Midbrain (tissue), 1 donor: ENCODE results near the gene CTNNBL1.

ENCODE experiments used
- DNase-seq: peaks from one replicate; lab custom pipeline; 2025; lab: John Stamatoyannopoulos, UW

The CTNNBL1 gene

GRCh38 chr20:37879843-37880242 is 186.0 kb downstream of the CTNNBL1 start:
- DNase-seq = no peak

- DNase-seq = no peak
These were observed 187.1 kb downstream of the CTNNBL1 start for GRCh38 chr20:37880726-37881591.

- DNase-seq = no peak
These were observed 187.9 kb downstream of the CTNNBL1 start for GRCh38 chr20:37881601-37882343.

GRCh38 chr20:37882961-37883712 is 189.3 kb downstream of the CTNNBL1 start:
- no peak for DNase-seq

GRCh38 chr20:37885042-37885441 is 191.2 kb downstream of the CTNNBL1 start:
- no peak for DNase-seq

- DNase-seq = no peak
These were observed 192.0 kb downstream of the CTNNBL1 start for GRCh38 chr20:37885593-37886503.

- no peak for DNase-seq
These were observed 193.0 kb downstream of the CTNNBL1 start for GRCh38 chr20:37886851-37887297.

GRCh38 chr20:37888641-37889040 is 194.8 kb downstream of the CTNNBL1 start:
- no peak for DNase-seq

GRCh38 chr20:37890108-37890507 is 196.3 kb downstream of the CTNNBL1 start:
- DNase-seq = no peak

- no peak for DNase-seq
These were observed 196.8 kb downstream of the CTNNBL1 start for GRCh38 chr20:37890643-37891042.

- DNase-seq = no peak
These were observed 198.2 kb downstream of the CTNNBL1 start for GRCh38 chr20:37892001-37892400.

GRCh38 chr20:37893566-37894241 is 199.9 kb downstream of the CTNNBL1 start:
- DNase-seq = no peak

- DNase-seq = no peak
These were observed 200.6 kb downstream of the CTNNBL1 start for GRCh38 chr20:37894454-37894853.

- DNase-seq = no peak
These were observed 201.3 kb downstream of the CTNNBL1 start for GRCh38 chr20:37895166-37895565.

GRCh38 chr20:37896932-37897548 is 203.2 kb downstream of the CTNNBL1 start:
- no peak for DNase-seq

GRCh38 chr20:37898233-37899104 is 204.6 kb downstream of the CTNNBL1 start:
- DNase-seq = peak; percentile 27

- no peak for DNase-seq
These were observed 205.5 kb downstream of the CTNNBL1 start for GRCh38 chr20:37899105-37900045.

- no peak for DNase-seq
These were observed 207.4 kb downstream of the CTNNBL1 start for GRCh38 chr20:37901240-37901639.
